GM21528 (cell line): ENCODE data around the gene E2F2.

Experiments used
- ATAC-seq: cut with Tn5 transposase; IDR thresholded peaks from one replicate; pipeline ENCODE4 v1.9.1; 2021; ENCODE audit warnings: mild to moderate bottlenecking, moderate library complexity; ENCODE audit not compliant: unreplicated experiment, low FRiP score

E2F2 gene

DNA sequence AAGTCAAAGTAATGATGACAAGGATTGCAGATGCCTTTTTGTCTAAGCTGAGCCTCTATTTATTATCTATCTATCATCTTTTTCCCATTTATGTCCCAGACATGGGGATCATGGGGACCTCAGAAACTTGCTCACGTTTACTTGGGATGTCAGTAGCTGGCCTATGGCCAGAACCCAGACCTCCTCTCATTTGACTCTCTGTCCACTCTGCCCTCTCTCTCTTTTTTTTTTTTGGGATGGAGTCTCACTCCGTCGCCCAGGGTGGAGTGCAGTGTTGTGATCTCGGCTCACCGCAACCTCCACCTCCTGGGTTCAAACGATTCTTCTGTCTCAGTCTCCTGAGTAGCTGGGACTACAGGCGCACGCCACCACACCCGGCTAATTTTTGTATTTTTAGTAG, 32.0 kb upstream of the E2F2 start:
- no peak for ATAC-seq

DNA sequence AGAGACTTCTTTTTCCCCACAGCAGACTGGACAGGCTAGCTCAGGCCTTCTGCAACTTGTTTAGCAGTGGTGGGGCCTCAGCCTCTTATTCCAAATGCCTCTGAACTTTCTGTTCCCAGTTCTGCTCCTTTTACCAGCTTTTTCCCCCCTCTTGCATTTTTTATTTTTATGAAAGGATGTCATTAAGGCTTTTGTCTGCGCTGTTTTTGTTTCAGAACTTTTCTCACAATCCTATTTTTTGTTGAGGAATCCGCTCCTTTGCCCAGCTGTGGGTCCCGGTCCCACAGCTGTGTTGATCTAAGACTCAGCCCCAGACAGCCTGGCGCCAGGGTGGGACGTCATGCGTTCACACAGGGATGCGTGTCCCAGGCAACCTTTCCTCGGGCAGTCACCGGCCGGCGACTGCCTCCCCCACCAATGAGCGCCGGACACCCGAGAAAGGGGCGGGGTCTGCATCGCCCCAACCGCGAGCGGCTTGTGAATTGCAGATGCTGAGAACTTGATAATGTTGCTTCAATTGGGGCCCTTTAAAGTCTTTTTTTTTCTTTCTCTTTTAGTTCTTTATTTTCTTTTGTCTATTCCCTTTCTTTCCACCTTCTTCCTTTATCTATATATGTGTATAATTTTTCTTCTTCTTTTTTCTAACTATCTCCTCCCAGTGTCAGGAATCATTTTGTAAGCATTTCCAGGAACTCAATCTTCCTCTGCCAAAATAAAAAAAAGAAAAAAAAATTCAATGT, 31.3 kb upstream of the E2F2 start:
- ATAC-seq, result no peak

DNA sequence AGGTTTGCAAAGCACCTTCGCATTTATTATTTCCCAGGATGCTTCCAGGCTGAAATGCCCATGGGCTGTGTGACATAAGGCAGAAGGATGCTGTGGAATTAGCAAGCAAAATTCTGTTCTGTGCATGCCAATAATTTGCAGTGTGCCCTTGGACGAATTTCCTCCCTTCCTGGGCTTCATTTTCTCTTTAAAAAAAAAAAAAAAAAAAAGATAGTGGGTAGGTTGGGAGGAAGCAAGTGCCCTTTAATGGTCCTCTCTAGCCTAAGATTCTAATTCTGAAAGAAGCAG, 30.7 kb upstream of the E2F2 start:
- ATAC-seq, result no peak

DNA sequence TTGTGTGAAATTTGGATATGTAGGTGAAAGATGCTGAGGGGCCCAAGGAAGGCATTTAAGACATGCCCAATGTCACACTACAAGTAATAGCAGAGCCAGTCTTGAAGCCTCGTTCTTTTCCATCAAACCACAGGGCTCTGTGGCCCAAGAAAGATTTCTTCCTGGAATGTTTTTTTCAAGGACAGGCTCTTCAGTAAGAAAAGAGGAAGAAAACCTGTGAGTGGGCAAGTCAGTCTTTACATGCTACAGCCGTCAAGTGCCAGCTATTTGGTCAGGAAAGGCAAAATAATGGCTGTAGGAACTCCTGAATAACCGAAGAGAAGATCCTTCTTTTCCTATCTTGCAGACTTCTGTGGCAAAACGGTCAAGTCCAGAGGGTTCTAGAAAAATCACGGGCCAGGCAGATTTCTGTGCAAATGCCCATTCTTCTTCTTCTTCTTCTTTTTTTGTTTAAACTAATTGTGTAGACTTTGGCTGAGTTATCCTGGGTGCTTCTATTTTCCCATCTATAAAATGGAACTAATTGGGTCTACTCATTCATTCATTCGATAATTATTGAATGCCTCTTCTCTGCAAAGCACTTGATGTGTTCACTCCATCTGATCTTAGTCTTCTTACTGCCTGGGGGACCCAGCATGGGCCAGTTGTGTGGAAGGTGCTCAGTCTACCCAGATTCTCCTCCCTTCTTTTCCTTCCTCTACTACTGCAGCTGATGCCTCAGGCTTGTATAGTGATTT, 30.2 kb upstream of the E2F2 start:
- no peak for ATAC-seq

DNA sequence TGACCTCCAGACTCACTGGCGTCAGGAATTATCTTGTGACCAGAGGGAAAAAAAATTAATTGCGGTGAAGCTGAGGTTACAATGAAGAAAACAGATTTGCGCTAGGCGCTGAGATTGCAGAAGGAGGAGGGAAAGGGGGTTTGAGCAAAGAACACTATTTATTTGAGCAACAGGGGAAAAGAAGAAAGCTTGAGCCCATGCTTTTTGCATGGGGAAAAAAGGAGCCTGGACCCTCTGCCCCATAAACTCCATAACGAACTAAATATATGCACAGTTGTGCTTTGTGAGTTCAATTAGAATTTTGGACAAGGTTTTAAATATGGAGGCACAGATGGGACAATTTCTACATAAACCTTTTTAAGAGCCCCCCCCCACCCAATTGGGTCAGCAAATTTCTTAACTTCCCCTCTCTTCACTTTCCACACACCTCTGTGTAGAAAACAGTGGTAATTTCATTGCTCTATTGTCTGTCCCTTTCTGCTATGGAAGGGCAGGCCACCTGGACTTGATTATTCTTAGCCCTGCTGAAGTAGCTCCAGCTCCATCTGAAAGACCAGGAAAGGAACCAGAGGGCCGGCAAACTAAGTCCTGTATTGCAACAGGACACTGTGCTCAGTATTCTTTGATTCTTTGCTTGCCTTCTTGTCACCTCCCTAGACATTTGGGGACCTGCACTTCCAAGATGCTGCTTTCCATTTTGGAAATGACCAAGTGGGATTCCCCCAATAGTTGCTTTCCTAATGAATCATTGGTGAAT, 29.1 kb upstream of the E2F2 start:
- ATAC-seq, result no peak

DNA sequence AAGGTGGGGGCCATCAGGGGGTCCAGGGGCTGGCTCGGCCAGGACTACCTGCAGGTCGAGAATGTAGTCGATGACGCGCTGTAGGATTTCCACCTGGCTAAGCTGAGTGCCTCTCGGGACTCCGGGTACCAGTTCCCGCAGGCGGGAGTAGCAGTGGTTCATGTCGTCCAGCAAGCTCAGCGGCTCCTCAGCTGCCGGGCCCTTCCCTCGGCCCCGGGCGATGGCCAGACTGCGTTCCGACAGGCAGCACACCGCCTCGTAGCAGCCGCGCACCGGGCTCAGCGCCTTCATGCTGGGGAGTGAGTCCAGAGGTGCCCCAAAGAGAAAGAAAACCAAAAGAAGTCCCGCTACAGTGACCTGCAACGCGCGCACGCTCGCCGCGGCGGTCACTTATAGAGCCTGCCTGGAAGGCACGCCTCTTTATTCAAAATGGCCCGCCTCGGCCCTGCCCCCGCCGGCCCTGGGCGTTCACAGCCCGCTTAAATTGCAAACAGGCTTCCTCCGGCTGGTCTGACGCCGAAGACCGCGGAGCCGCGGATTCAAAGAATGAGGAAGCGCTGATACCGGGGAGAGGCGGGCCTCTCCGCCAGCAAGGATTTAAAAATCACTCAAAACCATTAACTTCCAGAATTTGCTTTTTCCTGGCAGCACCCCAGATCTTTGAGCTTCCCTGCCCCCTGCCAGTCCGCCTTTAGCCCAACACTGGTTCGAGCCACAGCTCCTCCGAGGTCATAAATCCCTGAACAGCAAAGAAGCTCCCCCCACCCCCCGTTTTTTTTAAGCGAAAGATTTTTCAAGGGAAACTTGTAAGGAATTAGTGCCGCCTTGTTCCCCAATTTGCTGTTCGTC, 28.3 kb upstream of the E2F2 start, which contains the start of gene ID3:
Gene ID3 (minus strand): TSS at position 366 of the 849 bp plus-strand sequence. CDS start 75 bp downstream, at position 291.
- ATAC-seq, result peak; percentile 64

DNA sequence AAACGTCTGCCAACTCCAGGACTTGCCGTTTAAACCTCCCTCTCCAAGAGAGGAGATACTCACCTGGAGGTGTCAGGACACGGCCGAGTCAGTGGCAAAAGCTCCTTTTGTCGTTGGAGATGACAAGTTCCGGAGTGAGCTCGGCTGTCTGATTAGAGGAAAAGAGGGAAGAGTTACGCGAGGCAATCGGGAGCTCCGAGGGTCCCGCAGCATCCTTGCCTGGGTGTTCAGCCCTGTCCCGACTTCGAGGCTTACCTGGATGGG, 27.8 kb upstream of the E2F2 start:
- ATAC-seq, result no peak

DNA sequence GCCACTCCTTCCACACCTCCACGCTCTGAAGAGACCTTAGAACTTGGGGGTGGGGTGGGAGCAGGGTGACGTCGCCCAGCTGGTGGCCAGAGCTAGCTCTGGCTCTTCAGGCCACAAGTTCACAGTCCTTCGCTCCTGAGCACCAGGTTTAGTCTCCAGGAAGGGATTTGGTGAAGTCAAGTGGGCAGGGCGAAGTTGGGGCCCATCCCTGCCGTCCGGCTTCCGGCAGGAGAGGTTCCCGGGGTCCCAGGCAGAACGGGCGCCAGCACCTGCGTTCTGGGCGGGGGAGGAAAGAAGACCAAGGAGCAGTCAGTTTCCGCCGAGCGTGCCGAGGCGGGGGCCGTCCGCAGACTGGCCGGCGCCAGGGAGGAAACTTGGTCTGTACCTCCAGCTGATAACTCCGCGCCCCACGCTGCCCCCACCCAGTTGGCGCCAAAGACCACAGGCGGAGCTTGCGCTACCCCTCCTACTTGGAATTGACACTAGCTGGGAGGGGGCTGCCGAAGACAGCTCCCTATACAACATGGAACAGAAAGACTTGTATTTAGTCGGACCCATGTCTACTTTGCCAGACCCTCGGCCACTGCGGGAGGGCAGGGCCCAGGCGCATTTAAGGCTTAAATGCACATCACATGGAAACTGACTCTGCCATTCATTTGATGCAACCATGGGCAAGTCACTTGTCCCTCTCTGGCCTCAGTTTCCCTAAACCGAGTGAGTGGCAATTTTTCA, 27.3 kb upstream of the E2F2 start:
- no peak for ATAC-seq

DNA sequence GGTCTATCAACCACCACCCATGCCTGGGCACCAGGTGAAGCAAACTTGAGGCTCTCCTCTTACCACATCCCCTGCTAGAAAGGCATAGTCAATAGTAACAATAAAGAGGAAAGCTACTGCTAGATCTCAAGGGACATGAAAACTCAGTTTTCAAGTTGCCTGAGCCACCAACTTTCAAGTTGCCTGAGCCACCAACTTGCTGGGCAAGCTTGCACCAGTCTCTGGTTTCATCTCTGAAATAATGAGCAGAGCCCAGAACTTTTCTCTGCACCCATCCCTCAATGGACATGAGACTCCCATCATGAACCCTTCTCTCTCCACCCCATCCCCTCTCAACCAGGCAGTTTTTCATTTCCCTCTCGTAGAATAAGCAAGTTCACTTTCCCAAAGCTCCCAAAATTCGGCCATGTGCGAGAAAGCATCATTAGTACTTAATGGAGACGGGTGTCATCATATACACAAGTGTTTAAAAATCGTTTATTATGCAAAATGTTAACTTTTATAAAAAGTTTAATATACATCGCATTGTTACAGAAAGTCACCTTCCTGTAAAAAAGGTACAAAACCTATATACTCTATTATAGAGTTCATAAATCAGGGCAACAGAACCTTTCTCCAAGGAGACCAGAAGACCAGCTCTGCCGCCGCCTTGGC, 26.6 kb upstream of the E2F2 start:
- ATAC-seq, result no peak

DNA sequence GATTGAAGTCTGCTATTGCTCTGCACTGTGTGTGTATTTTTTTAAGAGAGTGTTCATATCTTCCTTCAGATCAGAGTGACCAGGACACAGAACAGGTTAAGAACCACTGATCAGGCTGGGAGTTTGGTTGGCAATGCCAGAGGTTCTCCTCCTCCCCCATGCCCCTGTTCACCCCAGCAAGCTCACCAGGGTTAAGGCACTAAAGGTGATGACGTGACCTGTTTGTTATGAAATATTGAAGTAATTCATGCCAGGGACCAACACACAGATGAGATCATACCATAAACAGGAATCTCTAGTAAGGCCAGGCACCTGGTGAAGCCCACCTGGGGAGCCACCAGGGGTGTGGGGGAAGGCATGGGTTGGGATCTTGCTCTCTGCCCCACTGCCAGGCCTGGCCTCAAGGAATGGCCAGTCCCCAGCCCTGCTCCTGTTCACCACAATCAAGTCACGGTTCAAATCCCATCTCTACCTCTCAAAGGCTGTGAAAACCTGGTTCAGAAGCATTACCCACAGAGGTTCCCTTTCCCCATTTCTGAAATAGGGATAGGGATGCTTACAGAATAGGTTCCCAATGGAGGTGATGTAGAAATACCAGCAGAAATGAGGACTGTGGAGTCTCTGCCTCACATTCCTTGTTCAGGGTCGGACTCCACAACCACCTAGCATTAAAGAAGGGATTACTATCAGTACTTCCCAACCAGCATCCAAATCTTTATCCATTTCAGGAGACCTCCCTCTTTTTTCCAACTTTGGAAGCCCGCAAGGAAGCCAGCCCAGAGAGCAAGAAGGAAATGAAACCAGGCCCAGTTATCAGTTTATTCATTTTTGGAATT, 25.8 kb upstream of the E2F2 start:
- ATAC-seq, result no peak

DNA sequence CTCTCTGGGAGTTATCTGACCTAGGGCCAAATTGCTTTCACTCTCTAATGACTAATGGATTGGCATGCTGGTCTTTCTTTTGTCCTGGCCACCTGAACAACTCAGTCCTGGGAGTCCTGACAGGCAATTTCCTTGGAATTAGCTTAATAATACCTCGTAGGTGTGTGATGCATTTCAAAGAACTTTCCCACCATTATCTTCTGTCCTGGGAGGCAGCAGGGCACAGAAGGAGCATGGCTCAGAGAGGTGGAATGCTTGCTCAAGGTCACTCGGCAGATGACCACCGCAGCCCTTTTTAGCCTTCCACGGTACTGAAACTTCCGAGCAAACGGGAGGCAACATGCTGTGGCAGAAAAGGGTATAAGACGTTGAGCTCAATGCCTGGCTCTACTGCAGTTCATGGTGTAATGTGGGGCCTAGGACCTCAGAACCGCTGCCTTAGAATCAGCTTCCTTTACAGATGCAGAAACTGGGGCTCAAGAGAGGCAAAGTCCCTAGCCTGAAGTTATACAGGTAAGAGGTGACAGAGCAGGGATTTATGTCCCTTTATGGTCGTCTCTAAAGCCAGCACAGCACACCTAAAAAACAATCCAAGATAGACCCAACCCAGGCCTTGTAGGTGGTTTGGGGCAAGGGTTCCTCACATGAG, 25.1 kb upstream of the E2F2 start:
- ATAC-seq, result no peak

DNA sequence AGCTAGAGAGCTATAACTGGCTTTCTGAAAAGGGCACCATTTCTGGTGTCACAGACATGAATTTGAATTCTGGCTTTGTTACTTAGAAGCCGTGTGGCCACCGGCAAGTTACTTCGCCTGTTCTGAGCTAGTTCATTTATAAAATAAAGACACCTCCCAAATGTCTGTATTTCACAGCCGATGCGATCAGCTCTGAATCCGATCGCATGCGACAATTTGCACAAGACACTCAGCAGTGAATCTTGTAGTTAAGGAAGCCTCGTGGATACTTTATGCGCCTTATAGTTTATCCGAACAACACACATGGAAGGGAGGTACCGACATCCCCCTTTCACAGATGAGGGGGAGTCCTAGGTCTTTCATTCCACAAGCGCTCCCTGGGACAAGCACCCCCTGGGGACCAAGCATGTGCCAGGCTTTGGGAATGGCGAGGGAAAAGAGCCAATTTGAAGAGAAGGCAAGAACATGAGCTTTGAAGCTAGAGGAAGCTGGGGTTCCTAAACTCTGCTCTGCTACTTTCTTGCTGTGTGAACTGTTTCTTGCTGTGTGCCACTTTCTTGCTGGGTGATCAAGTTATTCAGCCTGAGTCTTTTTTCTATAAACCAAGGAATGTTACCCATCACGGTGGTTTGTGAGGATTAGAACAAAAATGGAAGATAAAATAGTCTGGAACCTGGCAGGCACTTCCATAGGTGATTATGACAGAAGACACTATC, 24.4 kb upstream of the E2F2 start:
- no peak for ATAC-seq

DNA sequence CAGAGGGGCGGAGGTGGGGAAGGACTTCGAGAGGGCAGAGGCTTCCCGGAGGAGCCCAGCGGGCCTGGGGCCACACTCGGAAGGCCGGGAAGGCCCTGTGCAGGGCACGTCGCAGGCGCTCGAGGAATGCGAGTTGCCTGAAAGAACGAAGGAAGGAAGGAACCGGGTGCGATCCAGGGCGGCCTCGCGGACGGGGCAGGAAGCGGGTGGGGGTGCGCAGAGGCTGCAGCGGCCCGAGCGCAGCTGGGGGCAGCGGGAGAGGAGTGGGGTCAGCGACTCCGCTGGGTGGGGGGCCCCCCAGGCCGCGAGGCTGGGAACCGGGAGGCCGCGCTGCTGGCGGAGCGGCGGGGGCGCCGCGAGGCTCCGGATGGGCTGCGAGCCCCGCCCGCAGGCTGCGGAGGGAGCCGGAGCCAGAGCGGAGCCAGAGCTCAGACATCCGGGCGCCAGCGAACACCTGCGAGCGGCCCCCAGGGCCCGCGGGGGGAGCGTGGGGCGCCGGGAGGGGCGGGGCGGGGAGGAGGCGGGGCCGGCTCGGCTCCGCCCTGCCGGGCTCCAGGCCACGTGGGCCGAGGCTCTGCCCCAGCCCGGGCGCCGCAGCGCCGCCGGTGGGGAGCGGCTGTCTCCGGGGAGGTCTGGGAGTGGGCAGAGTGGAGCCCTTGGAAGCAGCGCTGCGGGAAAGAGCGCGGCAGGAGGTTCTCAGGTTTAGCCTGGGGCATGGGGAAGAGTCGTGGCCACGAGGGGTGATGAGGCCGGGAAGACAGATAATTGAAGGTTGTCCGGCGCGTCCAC, 23.6 kb upstream of the E2F2 start:
- peak; percentile 53 for ATAC-seq

DNA sequence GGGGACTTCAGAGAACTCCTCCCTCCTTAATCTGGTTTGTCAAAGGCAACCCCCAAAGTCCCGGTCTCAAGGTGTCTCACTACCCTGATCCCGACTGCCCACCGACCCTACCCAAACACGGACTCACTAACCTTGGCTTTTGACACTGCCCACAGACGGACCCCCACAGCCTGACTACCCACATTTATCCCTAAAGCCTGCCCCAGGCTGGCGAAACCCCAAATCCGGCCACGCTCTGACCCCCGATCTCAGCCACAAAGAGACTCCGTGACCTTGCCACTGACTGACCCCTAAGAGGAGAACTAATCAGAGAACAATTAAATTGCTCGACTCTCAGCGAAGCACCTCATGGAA, 23.1 kb upstream of the E2F2 start:
- no peak for ATAC-seq

DNA sequence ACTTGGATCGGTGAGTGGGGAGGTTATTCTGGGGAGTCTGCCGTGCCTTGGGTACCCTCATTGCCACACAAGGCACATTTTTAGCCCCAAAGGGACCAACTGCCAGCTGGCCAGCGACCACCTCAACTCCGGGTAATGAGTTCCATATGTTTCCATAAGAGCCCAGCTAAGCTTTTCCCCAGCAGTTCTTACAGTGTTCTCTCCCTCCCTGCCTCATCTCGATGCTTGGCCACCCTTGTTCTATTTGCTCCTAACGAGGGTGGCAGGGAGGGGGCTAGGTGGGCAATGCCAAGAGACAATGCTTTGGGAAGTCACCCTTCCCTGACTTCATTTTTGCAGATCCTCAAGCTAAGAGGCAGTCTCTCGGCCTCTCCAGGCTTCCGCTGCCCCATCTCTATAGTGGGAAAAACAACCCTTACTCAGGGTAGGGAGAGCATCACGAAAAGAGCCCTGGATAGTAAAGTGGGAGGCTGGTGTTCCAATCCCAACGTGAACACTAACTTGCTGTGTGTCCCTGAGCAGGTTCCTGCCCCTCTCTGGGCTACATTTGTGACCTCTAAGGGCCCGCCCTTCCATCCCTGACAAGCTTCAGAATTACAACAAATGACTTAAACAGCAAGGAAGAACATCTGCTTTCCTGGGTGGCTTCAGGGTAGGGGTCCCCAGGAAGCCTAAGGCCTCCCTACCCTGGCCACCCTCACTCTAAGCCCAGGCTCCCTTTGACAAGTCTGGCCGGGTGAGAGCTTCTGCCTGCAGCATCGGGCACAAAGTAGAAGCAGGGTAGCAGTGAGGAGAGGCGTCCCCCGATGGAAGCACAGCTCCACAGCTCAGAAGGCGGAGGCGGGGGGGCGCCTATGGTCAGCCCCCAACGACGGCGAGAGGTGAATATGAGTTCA, 22.4 kb upstream of the E2F2 start:
- ATAC-seq, result no peak

DNA sequence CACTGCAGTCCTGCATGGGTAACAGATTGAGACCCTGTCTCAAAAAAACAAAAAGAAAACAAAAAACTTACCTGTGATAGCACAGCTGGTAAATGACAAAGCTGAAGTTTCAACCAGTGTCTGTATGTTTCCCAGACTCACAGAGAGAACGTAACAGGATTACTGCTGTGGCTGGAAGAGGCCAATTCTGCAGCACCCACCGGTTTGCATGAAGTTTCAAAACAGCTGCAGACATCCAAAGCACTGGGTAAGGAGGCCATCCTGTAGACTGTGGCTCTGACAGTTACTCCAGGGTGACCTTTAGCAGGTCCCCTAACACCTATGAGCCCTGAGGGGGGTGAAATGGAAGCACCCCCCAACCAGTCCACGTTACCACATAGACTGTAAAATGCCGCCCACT, 20.8 kb upstream of the E2F2 start:
- ATAC-seq, result no peak
